ENCODE data around the gene FAM20C.

GRCh38 chr7:235576-236395 lies 43.4 kb downstream of the FAM20C start:
- TF ChIP-seq, protein P1, sequence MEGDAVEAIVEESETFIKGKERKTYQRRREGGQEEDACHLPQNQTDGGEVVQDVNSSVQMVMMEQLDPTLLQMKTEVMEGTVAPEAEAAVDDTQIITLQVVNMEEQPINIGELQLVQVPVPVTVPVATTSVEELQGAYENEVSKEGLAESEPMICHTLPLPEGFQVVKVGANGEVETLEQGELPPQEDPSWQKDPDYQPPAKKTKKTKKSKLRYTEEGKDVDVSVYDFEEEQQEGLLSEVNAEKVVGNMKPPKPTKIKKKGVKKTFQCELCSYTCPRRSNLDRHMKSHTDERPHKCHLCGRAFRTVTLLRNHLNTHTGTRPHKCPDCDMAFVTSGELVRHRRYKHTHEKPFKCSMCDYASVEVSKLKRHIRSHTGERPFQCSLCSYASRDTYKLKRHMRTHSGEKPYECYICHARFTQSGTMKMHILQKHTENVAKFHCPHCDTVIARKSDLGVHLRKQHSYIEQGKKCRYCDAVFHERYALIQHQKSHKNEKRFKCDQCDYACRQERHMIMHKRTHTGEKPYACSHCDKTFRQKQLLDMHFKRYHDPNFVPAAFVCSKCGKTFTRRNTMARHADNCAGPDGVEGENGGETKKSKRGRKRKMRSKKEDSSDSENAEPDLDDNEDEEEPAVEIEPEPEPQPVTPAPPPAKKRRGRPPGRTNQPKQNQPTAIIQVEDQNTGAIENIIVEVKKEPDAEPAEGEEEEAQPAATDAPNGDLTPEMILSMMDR (IDR thresholded peaks at IDR 0.05): no peak
- no peak for TF ChIP-seq ZFX (IDR thresholded peaks at IDR 0.05; ENCODE audit: borderline replicate concordance)

All from 22Rv1 (cell line).